Measurements from ENCODE around the gene KIAA0825. TPM values are rescaled to one million over a fixed set of nuclear protein-coding genes. Genes with fewer than 3 reads are reported as not detected.

KIAA0825 gene
- total and polyA plus RNA-seq, 2 of the 8 experiments (the other 6 are each of a cell fraction or from before 2014, with no cell fraction given), result 0.60 to 1.0 TPM

- 86% methylated on average over 2 of the region's 2 CpGs; no CpG with 5 or more reads in 1 of the 2 experiments for WGBS, 2 experiments (ENCODE audit: extremely low coverage in 1 of 2, insufficient coverage in 1 of 2, insufficient read length in 1 of 2, insufficient replicate concordance in 2 of 2, low coverage in 1 of 2, low lambda C conversion rate in 2 of 2, missing lambda C conversion rate in 1 of 2)
- Histone ChIP-seq H2BK15ac (ENCODE audit: low read length) (no peak overlapping the region), H3K4me2 (ENCODE audit: insufficient read depth in 1 of 2, low read depth in 2 of 2, low read length in 2 of 2) (no peak overlapping the region), H3K56ac (replicated peaks; ENCODE audit: insufficient read length, low read depth, low read length) (no peak overlapping the region), H3K36me3 (ENCODE audit: control insufficient read depth in 2 of 4, insufficient read depth in 4 of 4, low read length in 3 of 4) (no peaks in the 10 kb centered on the region), H3K27ac (ENCODE audit: low read depth, low read length) (no peak overlapping the region), H3K79me1 (ENCODE audit: low read depth, low read length) (no peaks in the 10 kb centered on the region), H4K8ac (ENCODE audit: extremely low read depth, insufficient read depth, low read length) (no peak overlapping the region), H4K91ac (replicated peaks; ENCODE audit: insufficient read length, low read length) (no peak overlapping the region), H4K5ac (ENCODE audit: insufficient read length, low read depth, low read length) (no peak overlapping the region), H3K23me2 (ENCODE audit: low read depth, low read length) (no peaks in the 10 kb centered on the region), H2BK5ac (ENCODE audit: low read depth, low read length) (no peak overlapping the region), H3K23ac (ENCODE audit: insufficient read length) (no peak overlapping the region), H3K4me1 (replicated peaks in 1 of 4; ENCODE audit: control insufficient read depth in 3 of 4, insufficient read depth in 4 of 4, low read length in 3 of 4) (no peaks in the 10 kb centered on the region), H3K9ac (replicated peaks in 1 of 4; ENCODE audit: extremely low read depth in 1 of 4, low read depth in 3 of 4, low read length in 3 of 4) (no peak overlapping the region), H3K4ac (replicated peaks; ENCODE audit: insufficient read length, low read depth, low read length) (no peak overlapping the region), H2AFZ (ENCODE audit: low read length) (no peak overlapping the region), H2BK120ac (replicated peaks; ENCODE audit: low read depth, low read length) (no peak overlapping the region), H3K79me2 (ENCODE audit: control insufficient read depth in 1 of 2, insufficient read depth in 2 of 2, low read length in 2 of 2) (no peaks in the 10 kb centered on the region), H3K27me3 (replicated peaks in 1 of 4; ENCODE audit: control insufficient read depth in 3 of 4, extremely low read depth in 1 of 4, insufficient read depth in 3 of 4, low read length in 3 of 4) (no peaks in the 10 kb centered on the region), H3K4me3 (ENCODE audit: extremely low read depth in 1 of 4, insufficient read depth in 2 of 4, low read depth in 3 of 4, low read length in 4 of 4) (no peak overlapping the region), H3K9me3 (ENCODE audit: insufficient read depth in 2 of 2, low read depth in 1 of 2, low read length in 1 of 2) (no peaks in the 10 kb centered on the region), H4K20me1 (replicated peaks in 1 of 2; ENCODE audit: control insufficient read depth in 1 of 2, insufficient read depth in 2 of 2, low read length in 2 of 2) (no peaks in the 10 kb centered on the region), H2BK20ac (ENCODE audit: low read length) (no peak overlapping the region), H2BK12ac (ENCODE audit: low read depth, low read length) (no peak overlapping the region), H3K14ac (ENCODE audit: insufficient read length) (no peak overlapping the region), H3K18ac (ENCODE audit: extremely low read depth, low read length) (no peak overlapping the region), H2AK5ac (ENCODE audit: low read depth, low read length) (no peak overlapping the region)
- no peak for DNase-seq (ENCODE audit: low read depth in 1 of 2, low spot score in 2 of 2)
- FAIRE-seq, result no peak
- POLR2A ChIA-PET (ENCODE audit: partially characterized antibody), result no interaction called here
- CTCF ChIA-PET (ENCODE audit: partially characterized antibody), result interaction anchor here (1.1 to 1.2 kb wide), 3 partner anchors 21 to 191 kb away, joined by 3 read pairs; no protein-coding TSS in a partner anchor
- no peak for TF ChIP-seq POLR2AphosphoS5 (IDR thresholded peaks at IDR 0.05; ENCODE audit: low read depth, low read length)
- no peak for TF ChIP-seq RNF2 (IDR thresholded peaks at IDR 0.05; ENCODE audit: borderline replicate concordance, low read depth, low read length, missing control alignments, poor library complexity, severe bottlenecking)
- no peak for TF ChIP-seq SAP30 (IDR thresholded peaks at IDR 0.05; ENCODE audit: insufficient read depth, insufficient replicate concordance, low read length)
- TF ChIP-seq EP300 (IDR thresholded peaks at IDR 0.05; ENCODE audit: borderline replicate concordance in 1 of 2, low read depth in 2 of 2, low read length in 2 of 2), result no peak
- no peak for TF ChIP-seq YY1 (IDR thresholded peaks at IDR 0.05; ENCODE audit: low read depth, low read length)
- TF ChIP-seq BRCA1 (IDR thresholded peaks at IDR 0.05; ENCODE audit: low read depth, low read length), result no peak
- TF ChIP-seq SIRT6 (IDR thresholded peaks at IDR 0.05; ENCODE audit: low read length), result no peak
- TF ChIP-seq CBX8 (IDR thresholded peaks at IDR 0.05; ENCODE audit: borderline replicate concordance, low read depth, low read length), result no peak
- TF ChIP-seq CHD1 (IDR thresholded peaks at IDR 0.05; ENCODE audit: low read depth, low read length), result no peak
- TF ChIP-seq BCL11A (IDR thresholded peaks at IDR 0.05; ENCODE audit: low read depth in 2 of 2, low read length in 2 of 2), result no peak
- TF ChIP-seq ATF3 (IDR thresholded peaks at IDR 0.05; ENCODE audit: insufficient read depth, low read depth, low read length), result no peak
- no peak for TF ChIP-seq RXRA (IDR thresholded peaks at IDR 0.05; ENCODE audit: insufficient read depth, low read depth, low read length)
- no peak for TF ChIP-seq ASH2L (IDR thresholded peaks at IDR 0.05; ENCODE audit: low read length)
- no peak for TF ChIP-seq EZH2 (IDR thresholded peaks at IDR 0.05; ENCODE audit: low read depth, low read length, severe bottlenecking)
These were observed 175.4 kb downstream of the KIAA0825 start for GRCh38 chr5:94442991-94443390.
